GF-D8 (cell line): Measurements from ENCODE around the gene ZNF597.
A peak's percentile ranks its signal among the peaks of the same experiment; 100 is the strongest.

Experiments
- DNase-seq: peaks from one replicate; lab custom pipeline; 2025; lab: John Stamatoyannopoulos, UW

Gene ZNF597

DNA sequence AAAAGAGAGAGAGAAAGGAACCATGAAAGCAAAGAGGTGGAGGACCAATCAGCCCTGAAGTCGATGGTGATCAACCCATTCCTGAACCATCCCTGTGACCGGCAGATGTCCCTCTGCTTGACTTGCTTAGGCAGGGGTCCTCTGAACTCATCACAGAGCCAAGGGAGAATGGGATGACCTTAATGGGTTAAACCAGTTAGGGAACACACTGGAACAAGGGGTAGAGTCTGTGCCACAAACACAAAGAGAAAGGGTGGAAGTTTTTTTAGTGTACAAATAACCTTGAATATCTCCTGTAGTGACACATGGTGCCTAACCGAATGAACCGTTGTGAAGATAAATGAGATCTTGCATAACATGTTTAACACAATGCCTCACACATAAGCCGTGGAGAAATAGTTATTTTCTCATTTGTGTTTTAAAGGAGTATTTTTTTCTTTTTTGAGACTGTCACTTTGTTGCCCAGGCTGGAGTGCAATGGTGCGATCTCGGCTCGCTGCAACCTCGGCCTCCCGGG is 11.4 kb upstream of the ZNF597 start:
- peak; percentile 18 for DNase-seq

DNA sequence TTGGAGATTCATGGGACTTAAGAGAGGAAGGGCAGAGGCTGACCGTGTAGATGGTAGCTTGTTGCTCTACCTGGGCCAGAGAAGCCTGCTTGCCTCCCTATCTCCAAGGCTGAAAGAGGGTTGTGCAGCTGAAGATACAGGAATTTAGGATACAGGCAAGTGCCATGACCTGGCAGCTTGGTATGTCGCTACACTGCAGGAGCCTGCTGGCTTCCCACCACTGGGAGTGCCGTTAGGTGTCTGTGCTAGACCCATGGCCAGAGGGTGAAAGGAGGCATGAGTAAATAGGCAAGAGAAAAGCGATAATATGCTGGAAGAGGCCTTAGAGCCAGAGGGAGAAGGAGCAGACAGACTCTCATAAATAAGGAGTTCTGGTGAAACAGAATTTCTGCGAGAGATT is 10.8 kb upstream of the ZNF597 start:
- no peak for DNase-seq

- DNase-seq, result no peak
Observed at GRCh38 chr16:3444032-3444388, 706 bp upstream of the ZNF597 start.

DNA sequence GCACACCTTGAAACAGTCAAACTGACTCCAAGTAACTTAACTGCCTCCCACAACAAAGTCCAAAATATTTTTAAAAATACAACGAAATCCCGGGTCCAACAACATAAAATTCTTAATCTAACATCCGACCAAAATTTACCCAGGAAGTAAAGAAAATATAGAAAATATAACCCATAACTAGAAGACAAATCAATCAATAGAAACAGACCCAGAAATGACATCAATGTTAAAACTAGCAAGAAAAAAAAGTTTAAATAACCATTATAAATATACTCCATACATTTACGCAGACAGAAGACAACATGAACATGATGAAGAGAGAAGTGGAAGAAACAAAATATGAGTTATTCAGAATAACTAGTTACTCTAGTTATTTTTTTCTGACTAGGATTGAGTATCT is 3.7 kb downstream of the ZNF597 start:
- no peak for DNase-seq

DNA sequence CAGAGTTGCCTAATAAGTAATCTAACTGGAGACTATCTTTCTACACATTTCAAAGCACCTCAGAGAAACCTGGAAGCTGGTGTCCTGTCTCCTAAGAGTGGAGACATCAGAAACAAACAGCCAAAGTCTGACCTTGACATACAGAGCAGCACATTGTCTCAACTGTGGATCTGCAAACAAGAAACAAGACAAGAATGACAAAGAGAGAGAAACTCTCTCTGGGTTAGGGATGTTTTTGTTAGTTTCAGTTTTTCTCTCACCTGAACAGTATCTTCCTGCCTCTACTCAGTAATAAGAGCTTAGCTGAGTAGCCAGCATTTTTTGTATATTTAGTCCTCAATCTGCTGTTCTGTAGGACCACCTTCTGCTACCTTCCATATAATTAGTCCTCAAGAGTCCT is 8.9 kb downstream of the ZNF597 start:
- DNase-seq, result no peak

DNA sequence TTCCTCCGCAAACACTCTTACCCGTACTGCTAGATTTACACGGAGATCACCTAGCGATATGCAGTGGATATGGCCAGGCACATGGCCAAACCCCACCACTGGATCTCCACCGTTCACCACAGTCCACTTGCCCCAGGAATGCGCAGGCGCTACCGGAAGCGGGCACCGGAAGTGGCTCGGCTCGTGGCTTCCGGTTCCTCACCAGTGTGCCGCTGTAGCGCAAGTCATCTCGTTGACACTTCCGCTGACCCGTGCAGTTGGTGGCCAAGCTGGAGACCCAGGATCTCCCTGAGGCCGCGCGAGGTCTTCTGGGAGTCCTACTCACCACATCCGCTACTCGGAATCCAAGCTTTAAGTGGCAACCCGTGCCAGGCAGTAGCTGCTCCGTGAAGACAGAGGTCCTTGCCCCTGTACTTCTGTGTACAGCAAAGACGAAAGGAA is 11.5 kb downstream of the ZNF597 start:
- DNase-seq, result peak; percentile 56

DNA sequence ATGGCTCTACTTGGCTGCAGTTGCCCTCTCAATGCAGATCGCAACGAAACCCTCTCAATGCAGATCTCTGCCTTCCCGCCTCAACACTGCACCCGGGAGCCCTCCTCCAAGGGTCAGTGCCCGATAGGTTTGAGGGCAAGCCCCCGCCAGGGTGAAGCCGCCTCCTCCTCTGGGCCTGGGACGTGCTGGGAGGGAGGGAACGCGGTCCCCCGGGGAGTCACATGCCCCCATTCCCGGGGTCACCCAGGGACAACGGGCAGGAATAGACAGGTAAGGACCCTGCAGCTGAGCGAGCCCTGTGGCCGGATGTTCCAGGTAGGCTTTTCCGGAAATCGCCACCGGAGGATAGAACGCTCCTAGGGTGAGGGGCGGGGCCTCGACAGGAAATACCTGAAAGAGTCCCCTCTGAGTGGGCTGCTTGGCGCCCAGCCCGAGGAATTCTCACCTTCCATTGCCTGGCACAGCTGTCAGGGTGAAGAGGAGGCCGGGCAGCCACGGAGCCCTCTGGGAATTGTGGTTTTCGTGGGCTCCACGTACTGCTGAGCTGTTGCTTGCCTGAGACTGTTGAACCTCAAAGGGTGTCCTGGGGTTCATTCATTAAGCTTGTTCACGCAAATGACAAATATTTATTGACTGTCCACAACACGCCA is 29.4 kb downstream of the ZNF597 start:
- no peak for DNase-seq

- no peak for DNase-seq
Observed at GRCh38 chr16:3408561-3409197, 34.6 kb downstream of the ZNF597 start.

GRCh38 chr16:3401719-3402397 is 41.4 kb downstream of the ZNF597 start:
- DNase-seq, result no peak

DNA sequence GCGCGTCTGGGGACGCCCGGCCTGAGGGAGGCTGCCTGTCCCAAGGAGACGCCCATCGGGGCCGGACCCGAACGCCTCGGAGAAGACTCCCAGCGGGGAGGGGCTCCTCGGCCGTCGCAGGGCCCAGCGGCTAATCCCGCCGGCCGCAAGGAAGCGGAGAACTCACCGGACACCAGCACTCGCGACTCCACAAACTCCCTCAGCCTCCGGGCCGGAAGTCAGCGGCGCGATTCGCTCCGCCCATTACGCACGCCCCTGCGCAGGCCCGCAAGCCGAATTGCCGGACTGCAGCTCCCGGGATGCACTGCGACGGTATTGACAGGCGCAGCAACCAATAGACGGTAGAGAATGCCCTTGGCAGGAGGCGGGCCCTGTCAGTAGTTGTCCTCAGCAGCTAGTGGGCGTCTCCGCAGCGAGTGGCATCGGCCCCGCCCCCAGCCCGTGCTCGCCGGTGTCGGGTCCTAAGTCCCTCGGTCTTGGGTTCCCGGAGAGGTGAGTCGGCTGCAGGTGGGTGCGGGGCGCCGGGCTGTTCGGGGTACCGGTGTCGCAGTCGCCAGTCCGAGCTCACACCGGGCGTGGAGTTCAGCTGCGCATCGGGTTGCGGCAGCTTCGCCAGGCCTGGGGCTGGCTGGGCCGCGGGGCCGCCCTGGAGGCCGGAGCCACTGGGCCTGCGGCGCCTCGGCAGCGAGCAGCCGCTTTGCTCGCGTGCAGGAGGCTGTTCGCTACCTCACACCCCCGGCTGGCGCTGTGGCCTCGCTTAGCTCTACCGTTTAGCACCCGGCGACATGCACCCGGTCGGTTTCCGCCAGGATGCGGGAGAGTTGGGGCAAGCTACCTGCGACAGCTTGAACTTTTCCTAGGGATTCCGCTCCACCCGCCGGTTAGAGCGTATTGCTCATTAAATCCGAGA is 42.3 kb downstream of the ZNF597 start, which contains the start of the genes ZNF174 and ZSCAN32:
Gene ZNF174, plus strand, starts transcription at position 437 of the 910 bp plus-strand sequence. CDS start 790 bp downstream, outside the sequence.
Gene ZSCAN32, minus strand, starts transcription at position 226 of the 910 bp plus-strand sequence. CDS start 3,447 bp downstream, outside the sequence.
- DNase-seq, result peak; percentile 97

- no peak for DNase-seq
Observed at GRCh38 chr16:3400446-3400778, 42.9 kb downstream of the ZNF597 start.

DNA sequence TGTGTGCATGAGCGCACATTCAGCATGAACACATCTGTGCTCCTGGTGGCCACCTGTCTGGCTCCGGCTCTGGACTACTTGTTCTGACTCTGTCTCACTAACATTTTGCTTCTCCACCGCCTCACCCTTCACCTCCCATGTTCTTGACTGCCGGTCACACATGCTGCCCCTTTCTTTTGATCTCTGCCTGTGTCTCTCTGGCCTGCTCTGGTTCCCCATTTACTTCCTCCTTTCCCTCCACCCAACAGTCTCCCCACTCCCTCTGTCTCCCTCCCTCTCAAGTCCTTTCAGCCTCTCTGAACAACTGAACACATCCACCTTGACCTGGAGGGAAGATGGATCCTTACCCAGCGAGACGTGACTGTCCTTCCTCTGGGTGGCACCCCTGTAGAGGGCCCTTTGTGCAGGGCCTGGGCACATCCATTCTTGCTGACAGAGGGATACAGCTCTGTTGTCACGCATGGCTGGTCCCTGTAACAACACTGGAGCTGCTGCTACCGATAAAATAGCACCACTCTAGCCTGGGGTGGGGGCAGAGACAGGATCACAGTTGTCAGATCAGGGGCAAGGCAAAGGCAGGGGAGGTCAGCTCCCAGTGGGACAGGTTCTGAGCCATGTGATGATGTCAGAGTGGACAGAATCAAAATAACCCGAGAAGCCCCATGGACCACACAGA is 53.5 kb downstream of the ZNF597 start:
- DNase-seq, result no peak

DNA sequence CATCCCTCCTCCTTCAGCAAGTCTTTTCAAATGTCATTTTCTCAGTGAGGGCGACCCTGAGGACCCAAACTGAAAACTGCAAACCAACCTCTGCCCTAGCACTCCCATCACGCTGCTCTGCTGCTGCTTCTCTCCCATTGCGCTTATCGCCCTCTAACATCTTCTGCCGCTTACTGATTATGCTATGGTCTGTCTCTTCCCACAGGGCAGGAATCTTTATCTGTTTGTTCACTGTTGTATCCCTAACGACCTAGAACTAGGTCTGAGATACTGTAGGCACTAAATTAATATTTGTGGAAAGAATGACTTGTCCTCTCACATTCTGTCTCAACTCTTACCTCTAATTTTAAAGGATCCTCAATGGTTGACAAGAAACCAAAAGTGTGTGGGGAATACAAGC is 55.0 kb downstream of the ZNF597 start:
- no peak for DNase-seq

DNA sequence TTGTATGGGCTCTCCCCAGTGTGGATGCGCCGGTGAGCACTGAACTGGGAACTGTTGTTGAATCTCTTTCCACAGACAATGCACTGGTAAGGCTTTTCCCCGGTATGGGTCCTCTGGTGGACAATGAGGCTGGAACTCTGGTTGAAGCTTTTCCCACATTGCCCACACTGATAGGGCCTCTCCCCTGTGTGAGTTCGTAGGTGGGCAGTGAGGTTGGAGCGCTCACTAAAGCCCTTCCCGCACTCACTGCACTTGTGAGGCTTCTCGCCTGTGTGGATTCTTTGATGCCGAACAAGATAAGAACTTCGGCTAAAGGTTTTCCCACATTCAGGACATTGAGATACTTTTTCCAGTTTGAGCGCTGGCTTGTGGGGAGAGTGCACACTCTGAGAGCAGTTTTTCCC is 60.3 kb downstream of the ZNF597 start:
- DNase-seq, result no peak
